NCI-H2081 (cell line): ENCODE data around the gene TUBA1C.
"Not testable (repeated sequence)": the region's sequence is repeated elsewhere in the genome, so short reads cannot be mapped to it uniquely, and the experiment has no call there.

ENCODE experiments used
- DNase-seq, 2 experiments: peaks; one replicate each; lab custom pipeline; 2025; lab: John Stamatoyannopoulos, UW

Gene TUBA1C

GRCh38 chr12:49255857-49256637, 8.8 kb upstream of the TUBA1C start:
- no peak for DNase-seq

GRCh38 chr12:49257508-49258184, 7.2 kb upstream of the TUBA1C start:
- not testable (repeated sequence) for DNase-seq

- no peak for DNase-seq
Measured at GRCh38 chr12:49259452-49259851, 5.4 kb upstream of the TUBA1C start.

GRCh38 chr12:49260166-49260565, 4.7 kb upstream of the TUBA1C start:
- no peak for DNase-seq

- no peak for DNase-seq
Measured at GRCh38 chr12:49260571-49261363, 4.1 kb upstream of the TUBA1C start.

- no peak for DNase-seq
Measured at GRCh38 chr12:49261721-49262120, 3.2 kb upstream of the TUBA1C start.

GRCh38 chr12:49263400-49263763, 1.5 kb upstream of the TUBA1C start:
- no peak for DNase-seq

GRCh38 chr12:49264466-49264872, 413 bp upstream of the TUBA1C start:
- peak; percentile 66 to 77 for DNase-seq

GRCh38 chr12:49269191-49269590, 4.3 kb downstream of the TUBA1C start:
- not testable (repeated sequence) for DNase-seq

GRCh38 chr12:49272790-49273725, 8.2 kb downstream of the TUBA1C start:
- DNase-seq = no peak

- no peak for DNase-seq
Measured at GRCh38 chr12:49273726-49274395, 9.0 kb downstream of the TUBA1C start.

GRCh38 chr12:49274396-49275069, 9.7 kb downstream of the TUBA1C start:
- DNase-seq = no peak

- DNase-seq = no peak
Measured at GRCh38 chr12:49276304-49277290, 11.7 kb downstream of the TUBA1C start.

- no peak for DNase-seq
Measured at GRCh38 chr12:49277466-49277865, 12.6 kb downstream of the TUBA1C start.

GRCh38 chr12:49279706-49280159, 14.9 kb downstream of the TUBA1C start:
- DNase-seq = no peak

GRCh38 chr12:49280545-49280944, 15.7 kb downstream of the TUBA1C start:
- DNase-seq = not testable (repeated sequence)

GRCh38 chr12:49282302-49282701, 17.4 kb downstream of the TUBA1C start:
- no peak for DNase-seq

GRCh38 chr12:49282740-49283375, 18.0 kb downstream of the TUBA1C start:
- DNase-seq = not testable (repeated sequence)
